NCI-H748 (cell line): ENCODE results near the gene CYFIP2.
A peak's percentile ranks its signal among the peaks of the same experiment; 100 is the strongest.

Source experiments
- DNase-seq: peaks from one replicate; lab custom pipeline; 2025; ENCODE audit not compliant: unreplicated experiment; lab: John Stamatoyannopoulos, UW

CYFIP2 gene

DNA sequence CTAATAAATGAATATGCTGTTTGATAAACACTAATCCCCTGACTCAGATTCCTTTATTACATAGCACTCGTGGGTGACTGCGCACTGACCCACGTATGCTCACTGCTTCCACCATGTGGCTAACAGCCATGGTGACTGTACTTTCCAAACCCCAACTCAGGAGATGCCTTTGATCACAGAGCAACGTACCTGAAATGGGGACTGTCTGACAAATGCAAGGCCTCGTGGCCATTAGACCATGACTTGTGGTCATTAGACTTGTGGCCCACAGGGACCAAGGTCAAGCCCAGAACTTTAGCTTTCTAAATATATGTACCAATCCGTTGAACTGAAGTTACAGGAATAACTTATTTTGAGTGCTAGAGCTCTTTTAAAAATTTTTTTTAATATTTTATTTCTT, 46.6 kb downstream of the CYFIP2 start:
- peak; percentile 63 for DNase-seq

DNA sequence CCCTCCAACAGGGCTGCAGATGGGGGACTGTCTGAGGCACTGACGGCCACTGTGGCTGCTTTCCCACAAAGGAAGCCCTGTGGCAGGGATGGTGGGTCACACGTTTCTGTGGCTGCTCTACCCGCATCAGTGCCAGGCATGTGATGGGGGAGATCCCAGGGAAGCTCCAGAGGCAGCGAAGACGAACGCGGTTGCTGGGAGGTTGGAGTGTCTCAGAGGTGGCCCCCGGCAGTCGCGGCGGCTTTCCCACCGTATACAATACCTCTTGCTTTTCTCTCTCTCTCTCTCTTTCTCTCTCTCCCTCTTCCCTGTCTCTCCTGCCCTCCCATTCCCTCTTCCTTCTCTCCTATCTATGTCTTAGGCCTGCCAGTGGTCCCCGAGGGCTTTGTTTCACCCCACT, 56.7 kb downstream of the CYFIP2 start:
- no peak for DNase-seq

DNA sequence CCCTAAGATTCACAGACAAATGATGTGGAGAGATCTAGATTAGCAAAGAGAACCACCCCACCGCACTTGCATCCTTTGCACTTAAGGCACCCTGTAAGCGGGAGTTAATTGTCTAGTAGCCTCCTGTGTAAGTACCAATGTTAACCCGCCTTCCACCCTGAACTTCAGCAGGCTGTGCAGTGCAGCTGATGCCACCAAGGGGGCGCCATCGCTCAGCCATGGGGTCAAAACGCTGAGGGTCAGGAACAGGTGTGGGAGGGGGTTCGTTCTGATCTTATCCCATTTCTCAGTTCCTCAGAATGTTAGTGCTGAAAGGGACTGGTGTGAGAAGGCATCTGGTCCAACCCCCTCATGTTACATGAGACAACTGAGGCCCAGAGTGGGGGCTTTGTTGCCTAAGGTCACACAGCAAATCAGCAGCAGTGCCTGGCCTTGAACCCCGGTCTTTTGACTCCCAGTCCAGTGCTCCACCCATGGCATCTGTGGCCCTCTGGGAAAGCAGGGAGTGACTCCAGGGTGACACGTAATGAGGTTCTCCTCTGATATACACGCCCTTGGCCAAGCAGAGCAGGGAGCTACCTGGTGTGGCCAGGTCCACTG, 57.3 kb downstream of the CYFIP2 start:
- no peak for DNase-seq

DNA sequence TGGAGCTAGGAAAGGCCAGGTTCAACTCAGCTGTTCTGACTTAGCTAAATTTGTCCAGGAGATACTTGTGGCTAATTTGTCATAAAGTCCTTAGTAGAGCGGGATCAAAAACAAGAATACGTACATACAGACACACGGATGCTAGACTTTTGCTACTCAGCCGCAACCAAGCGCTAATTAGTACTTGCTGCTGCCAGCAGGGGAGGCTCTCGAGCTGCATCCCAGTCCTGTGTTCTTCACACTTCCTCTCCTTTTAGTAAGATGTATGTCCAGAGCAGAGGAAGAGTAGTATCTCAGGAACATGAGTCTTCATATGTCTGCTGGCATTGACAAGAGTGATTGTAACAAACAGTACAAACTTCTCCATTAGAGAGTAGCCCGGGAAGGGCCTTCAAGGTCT, 58.3 kb downstream of the CYFIP2 start:
- DNase-seq, result no peak

DNA sequence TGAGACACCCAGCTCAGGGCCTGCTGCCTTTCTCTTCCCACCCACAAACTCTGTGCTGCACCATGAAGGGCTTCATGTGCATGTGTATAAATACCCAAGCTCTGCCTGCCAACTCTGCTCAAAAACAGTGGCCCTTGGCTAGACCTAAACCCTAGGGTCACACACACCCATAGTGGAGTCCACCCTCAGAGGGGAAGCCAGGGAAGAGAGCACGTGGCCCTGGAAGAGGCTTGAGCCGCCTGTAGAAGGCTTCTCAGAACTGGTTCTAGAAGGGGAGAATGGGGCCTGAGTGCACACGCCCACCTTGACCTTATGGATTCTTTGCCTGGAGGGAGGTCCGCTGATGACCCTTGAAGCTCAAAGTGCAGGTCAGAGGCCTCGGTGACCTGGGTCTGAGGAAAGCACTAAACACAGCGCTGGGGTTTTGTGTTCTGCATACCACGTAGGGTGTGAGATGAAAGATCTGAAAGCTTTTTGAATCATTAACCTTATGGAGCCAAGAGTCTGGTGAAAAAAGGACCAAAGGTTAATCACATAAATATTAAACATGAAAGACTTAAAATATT, 60.6 kb downstream of the CYFIP2 start:
- DNase-seq, result no peak

DNA sequence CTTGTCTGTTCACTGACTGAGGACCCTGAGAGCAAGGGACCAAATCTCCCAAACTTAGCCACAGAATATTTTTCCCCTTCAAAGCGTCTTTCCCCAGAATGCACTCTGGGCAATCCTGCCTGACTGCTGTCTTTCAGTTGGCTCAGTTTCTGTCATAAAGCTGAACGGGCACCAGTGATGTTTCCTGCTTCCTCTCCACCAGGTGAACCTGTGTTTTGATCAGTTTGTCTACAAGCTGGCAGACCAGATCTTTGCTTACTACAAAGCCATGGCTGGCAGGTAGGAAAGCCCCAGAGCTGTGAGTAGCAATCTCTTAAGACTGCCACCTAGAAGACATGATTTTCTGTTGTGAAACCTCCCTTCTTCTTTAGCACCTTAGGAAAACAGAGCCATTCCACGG, 61.8 kb downstream of the CYFIP2 start:
- no peak for DNase-seq

DNA sequence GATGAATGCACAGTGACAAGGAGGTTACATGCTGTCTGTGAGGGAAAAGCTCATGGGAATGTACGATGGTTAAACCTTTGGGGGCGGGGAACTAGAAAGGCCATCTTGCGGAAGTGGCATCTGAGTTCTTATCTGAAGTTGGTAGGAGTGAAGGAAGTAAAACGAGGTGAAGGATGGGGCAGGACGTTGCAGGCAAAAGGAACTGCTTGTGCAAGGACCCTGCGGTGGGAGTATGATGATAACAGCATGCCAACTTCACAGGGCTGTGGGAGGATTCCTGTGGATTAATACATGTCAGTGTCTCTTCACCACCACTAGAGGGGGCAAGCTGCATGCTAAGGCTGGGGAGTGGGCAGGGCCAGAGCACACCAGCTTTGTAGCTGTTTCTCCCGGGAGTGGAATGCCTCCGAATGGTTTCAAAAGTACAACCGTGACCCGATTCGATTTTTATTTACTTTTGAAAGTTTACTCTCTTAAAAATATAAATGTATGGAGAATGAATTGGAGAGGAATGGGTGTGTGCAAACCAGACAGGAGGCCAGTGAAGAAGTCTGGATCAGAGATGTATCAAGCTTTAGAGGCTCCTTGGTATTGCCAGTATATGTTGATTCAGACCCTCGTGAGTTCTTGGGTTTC, 62.5 kb downstream of the CYFIP2 start:
- peak; percentile 76 for DNase-seq

DNA sequence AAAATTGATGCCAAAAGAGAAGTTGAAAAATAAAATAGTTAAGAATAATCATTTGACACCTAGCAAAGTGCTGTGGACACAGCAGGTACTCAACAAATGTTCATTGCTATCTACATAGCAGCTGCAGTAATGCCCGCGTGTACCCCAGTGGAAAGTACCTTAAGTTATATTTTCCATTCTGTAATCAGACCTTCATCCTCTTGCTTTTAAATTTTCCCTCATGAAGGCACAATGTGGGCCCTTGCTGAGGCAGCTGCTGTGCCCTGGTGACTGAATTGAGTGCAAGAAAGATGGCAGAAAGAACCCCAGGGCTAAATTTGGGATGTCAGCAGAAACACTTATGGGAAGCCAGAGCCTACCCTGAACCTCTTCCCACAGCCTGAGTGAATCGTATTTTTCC, 65.9 kb downstream of the CYFIP2 start:
- no peak for DNase-seq

DNA sequence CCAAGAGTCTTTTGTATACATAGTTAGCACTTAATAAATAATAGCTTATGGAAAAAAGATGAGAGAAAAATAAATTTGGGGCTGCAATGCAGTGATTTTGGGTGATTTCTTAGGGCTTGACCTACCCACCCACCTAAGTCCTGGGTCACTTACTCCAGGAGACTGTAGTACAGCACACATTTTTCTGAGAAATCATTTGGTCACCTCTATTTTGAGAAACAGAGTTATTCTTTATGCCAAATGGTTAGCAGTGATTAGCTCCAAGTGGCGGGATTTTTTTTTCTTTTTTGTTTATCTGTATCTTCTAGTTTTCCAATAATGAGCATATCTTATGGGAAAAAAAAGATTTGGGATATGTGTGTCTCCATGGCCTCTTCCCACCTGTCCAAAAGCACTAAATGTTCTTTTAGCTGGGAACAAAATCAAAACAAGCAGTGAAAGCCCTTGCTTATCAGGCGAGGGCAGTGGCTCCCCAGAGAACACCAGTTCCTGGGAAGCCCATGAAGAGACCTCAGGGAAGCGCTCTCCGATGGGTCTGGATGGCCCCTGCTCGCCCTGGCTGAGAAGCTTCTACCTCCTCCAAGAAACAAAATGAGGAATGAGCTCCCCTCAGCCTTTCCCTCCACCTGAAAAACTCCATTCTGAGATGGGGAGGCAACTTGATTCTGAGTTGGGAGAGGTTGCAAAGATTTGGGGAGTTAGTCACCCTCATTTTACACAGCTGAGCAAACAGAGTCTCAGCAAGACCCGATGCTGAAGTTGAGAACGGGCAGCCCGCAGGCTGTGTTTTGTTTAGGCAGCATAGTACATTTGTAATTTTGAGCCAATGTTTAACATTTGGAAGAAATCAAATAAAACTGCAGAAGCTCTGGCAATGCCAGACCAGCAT, 69.9 kb downstream of the CYFIP2 start:
- DNase-seq, result no peak

DNA sequence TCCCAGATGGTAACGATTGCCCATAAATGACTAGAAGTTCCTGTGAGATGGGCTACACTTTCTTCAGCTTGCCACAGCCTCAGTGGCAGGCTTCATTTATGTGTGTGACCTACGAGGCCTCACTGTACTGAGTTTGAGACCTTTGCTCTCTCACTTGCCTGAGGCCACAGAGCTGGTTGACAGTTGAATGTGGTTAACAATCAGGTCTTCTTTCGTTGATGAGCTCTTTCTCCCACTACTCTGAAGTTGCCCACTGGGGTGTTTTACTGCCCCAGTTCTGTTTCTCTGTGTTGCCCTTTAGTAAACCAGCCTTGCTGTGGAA, 70.5 kb downstream of the CYFIP2 start:
- DNase-seq, result no peak

DNA sequence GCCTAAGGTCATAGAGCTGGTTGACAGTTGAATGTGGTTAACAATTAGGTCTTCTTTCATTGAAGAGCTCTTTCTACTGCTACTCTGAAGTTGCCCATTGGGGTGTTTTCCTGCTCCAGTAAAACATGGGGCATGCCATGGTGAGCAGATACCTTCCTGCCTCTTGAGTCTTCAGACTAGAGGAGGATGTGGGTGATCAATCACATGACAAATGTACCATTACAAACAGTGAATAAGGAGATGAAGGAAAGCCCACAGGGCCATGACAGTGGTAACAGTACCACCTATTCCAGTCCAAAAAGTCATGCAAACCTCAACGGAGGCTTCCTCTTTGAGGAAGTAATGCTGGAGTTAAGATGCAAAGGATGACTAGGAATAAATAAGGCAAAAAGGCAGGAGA, 73.5 kb downstream of the CYFIP2 start:
- DNase-seq, result no peak

DNA sequence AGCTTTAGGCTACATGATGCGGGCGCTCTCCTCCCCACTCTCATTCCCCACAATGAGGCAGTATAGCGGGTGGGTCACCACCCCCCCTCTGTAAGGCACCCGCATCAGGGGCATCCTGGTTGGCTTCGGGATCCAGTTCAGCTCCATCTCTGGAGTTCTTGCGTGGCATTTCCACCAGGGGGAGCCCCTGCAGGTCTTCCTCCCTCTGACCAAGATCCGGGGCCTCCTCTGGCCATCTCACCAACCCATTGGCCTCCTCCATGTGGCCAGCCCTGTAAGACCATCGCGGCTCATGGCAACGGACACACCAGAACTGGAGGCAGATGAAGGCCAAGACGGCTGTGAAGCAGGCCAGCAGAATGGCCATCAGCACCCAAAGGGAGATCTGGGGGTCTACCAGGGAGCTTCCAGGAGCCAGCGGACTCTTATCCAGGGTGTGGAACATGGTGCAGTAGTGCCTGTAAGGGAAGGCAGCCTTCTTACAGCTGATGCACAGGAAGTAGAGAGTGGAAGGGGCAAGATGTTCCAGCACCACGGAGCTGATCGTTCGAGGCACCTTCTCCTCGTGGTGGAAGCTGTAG, 77.0 kb downstream of the CYFIP2 start:
- DNase-seq, result peak; percentile 36

DNA sequence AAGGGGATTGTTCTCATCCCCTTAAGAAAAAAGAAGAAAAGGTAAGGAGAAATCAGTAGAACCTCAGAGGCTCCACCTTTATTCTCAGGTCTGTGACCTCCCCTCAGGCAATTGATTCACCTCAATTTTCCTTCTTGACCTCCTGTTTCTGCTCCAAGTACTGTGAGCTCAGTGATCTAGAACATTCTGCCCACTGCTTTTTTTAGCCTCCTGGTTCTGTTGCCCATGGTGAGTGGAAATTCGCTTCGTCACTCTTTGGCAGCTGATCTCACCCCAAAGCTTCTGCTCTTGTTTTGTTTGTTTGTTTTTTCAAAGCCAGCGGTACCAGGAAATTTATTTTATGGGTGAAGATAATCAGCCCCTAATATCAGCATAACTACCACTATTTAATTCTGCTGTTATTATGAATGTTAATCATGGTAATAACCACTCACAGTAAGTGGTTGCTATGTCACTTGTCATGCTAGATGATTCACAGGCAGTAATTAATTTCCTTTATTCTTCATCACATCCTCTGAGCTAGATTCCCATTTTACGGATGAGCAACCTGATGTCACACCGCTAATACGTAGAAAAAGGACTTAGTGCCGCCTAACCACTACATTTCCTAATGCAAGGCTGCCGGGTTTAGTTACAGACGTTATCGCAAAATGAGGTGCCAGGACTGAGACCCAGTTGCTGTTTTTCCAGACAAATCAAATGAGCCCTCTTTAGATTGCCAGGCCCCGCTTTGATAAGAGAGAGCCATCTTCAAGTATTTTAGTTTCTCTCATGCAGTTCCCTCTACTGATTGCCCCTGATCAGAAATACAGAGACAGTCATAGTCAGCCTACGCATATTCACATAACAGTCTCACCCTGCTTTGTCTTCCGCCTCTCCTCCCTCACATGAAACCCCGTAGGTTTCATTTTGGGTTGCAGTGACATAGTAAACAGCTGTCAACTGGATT, 78.2 kb downstream of the CYFIP2 start:
- no peak for DNase-seq

DNA sequence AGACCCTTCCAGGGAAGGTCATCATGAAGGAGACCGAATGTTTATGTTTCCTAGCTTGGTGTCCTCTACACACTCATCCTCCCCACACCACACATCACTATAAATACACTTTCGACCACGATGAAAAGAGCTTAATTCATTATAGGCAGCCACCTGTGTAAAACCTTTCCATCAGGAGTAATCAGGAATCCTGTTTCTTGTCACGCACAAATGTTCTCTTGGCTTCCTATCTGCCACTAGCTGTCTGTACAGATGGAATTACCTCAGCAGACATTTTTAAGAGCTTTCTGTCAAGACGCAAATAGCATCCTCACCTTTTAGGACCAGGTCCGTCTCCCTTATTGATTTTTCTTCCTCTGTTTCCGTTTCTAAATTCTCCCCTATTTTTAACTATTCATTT, 79.1 kb downstream of the CYFIP2 start:
- no peak for DNase-seq

DNA sequence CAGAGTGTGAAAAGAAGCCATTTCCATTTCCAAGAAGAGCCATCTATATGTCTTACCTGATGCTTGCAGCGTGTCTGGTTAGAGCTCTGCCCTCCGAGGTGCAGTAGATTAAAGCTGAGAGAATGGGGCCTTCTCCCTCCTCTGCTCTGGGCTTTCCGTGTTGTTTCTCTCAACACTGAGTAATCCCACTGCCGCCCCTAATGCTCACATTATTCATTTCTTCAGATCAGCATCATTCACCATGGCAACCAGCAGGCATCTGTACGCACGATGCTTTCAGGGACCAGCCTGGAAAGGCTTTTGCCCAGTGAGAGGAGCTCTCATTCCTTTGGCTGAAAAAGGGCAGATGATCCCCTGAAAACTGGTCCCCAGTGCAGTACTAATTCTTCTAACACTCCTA, 79.6 kb downstream of the CYFIP2 start:
- no peak for DNase-seq

DNA sequence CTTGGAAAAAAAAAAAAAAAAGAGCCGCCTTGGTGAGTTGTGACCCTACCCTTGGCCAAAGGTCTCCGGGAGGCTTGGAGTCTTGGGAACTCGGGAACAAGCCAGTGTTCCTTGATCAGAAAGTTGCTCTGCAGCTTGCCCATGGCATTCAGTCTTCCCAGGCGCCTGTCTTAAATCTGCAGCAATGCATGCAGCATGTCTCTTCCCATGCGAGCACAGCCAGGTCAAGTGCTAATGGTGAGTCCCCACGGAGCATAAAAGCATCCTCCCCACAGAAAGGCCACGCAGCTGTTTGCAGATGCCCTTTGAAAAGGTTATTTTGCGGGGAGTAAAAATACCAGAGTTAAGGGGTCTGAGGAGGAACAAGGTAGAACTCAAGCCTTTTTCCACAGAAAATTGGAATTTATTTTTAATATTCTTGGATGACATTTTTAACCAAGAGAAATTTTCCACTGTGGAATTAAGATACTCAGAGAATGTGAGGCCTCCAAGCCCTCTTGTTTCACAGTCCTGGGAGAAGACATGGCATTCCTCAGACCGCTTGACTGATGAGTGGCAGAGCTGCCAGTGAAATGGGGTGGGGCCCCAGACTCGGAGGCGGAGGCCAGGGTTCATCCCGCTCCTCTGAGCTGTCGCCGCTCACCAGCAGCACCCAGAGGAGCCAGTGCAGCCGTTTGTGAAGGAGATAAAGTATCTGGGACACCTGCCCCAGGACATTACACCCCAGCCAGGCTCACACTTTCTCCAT, 81.6 kb downstream of the CYFIP2 start:
- no peak for DNase-seq

DNA sequence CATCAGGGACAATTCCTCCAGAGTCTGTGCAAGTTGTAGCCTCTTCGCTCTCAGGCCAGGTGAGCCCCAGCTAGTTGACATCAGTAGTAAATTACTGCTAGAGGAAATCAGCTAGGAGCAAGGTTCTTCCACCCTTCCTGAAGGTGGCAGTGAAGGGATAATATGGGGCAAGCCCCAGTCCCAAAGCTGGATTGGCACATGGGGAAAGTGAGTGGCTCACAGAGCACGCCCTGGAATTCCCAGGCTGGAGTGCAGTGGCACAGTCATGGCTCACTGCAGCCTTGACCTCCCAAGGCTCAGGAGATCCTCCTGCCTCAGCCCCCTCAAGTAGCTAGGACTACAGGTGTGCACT, 82.1 kb downstream of the CYFIP2 start:
- DNase-seq, result no peak

DNA sequence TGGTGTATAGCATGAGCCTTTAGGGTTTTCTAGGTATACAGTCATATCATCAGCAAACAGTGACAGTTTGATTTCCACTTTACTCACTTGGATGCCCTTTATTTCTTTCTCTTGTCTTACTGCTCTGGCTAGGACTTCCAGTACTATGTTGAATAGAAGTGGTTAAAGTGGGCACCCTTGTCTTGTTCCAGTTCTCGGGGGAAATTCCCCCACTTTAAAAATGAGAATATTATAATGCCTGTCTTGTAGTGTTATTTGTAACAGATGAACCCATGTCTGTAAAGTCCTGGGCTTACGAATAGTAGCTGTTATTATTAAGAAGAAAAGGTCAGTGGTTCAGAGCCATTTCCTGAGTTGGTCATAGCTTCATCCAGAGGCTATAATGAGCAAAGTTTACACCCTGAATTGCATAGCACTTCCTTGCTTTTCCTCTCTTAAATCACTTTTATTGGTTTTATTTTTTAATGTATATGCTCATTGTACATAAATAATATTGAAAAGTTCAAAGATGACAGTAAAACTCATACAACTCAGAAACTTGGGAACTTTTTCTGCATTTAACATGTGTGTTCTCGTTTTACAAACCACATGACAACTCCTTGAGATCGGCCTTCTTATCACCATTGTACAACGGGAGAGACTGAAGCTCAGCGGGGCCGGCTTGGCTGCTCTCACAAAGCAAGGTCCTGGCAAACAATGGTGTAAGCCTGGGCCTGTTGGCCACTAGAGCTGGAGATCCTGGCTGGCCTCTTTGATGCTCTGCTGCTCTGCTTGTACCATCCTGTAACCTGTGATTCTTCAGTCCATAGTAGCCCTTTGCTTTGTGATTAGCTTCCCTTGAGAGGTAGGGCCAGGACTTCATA, 85.2 kb downstream of the CYFIP2 start:
- DNase-seq, result no peak

DNA sequence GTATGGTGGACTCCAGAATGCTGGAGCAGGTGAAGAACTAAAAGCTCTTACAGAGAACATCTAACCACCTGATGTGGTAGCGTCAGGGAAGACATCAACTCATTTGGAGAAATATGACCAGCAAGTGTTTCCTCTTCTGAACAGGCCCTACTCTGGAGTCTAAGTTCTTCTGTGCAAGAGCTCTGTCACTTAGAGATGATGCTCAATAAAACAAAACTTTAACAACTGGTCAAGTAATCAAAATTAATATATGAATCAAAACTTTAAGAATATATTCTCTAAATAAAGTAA, 85.8 kb downstream of the CYFIP2 start:
- no peak for DNase-seq
